Measurements from ENCODE around the gene ARMC12.

Gene ARMC12

DNA sequence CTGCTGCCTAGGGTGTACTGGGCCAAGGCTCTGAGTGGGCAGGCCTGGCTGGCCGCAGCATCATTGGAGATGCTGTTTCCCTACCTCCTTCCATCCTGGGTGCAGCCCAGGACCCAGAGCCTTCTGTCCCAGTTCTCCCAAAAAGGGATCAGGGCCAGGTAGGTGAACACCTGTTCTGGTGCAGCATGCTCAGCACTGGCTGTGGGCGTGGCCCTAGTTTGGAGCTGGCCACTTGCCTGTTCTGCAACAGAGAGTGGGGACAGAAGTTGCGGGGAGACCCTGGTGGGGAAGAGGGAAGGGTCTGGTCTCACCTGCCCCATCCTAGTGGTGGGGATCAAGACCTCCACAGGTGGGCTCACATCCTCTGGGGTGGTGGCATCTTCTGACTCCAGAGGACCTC is 1.4 kb upstream of the ARMC12 start:
- no peak for DNase-seq (ENCODE audit: low spot score)

DNA sequence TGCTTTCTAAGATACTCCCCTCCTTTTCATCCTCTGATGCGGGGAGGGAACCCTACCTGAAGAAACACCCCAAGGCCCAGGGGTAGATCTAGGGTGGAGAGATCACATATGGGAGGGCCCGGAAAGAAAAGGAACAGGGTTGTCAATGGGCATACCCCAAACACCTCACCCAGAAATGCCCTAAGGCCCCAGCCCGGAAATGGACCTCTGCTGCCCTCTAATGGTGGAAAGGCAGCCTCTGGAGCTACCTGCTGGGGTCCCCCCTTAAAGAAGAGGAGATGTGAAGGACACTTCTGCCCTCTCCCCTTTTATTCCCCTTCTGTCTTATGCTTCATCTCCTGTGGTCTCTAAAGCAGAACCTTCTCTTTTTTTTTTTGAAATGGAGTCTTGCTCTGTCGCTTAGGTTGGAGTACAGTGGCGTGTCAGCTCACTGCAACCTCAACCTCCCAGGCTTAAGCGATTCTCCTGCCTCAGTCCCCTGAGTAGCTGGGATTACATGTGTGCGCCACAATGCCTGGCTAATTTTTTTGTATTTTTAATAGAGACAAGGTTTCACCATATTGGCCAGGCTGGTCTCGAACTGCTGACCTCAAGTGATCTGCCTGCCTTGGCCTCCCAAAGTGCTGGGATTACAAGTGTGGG is 458 bp upstream of the ARMC12 start:
- peak; percentile 85 for DNase-seq (ENCODE audit: low spot score)

DNA sequence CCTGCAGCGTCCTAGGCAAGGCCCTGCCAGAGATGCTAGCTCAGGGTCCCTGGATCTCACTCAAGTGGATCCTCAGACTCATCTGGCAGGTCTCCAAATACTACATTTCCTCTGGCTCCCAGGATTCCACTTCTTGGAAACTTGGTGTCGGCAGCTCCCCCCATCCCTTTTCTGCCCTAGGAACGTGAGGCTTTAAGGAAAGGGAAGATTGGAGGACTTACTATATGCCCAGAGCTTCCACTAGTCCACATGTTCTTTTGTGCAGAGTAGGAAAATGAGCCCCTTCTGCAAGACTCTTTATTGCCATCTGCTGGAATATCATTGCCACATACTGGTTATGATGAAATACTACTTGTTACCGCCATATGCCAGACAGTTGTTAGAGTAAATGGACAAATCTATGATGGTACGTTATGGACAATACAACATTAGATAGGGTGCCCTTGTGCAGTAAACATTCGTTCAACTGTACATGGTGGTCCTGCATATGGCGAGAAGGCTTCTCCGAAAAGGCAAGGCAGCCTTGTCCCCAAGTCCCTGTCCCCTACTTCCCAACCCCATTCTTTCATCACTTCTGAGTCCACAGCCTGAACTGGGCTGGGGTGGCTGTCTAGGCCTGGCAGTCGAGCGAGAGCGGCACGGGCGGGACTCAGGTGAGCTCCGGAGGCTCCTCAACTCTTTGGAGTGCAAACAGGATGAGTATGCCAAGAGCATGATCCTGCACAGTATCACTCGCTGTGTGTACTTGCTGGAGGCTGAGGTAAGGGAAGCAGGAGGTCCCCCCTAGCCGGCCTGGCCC is 780 bp downstream of the ARMC12 start:
- DNase-seq (ENCODE audit: low spot score) = peak; percentile 81

GRCh38 chr6:35739645-35740524 is 3.1 kb downstream of the ARMC12 start:
- no peak for DNase-seq (ENCODE audit: low spot score)

DNA sequence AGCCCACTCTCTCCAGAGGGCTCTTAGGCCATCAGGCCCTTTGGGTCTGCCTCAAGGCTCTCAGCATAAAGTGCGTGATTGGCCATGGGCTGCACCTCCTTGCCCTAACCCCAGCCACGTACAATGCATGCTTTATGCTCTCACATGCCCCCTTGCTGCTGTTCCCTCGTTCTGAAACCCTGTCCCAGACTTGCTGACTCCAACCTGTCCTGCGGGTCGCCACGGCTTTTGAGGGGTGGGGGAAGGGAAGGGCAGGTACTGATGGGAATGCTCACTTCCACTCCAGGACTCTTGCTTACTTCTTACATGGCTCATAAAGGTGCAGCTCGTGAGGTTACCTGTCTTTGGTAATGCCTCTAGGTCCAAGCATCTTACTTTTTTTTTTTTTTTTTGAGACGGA is 6.0 kb downstream of the ARMC12 start:
- DNase-seq (ENCODE audit: low spot score) = no peak

DNA sequence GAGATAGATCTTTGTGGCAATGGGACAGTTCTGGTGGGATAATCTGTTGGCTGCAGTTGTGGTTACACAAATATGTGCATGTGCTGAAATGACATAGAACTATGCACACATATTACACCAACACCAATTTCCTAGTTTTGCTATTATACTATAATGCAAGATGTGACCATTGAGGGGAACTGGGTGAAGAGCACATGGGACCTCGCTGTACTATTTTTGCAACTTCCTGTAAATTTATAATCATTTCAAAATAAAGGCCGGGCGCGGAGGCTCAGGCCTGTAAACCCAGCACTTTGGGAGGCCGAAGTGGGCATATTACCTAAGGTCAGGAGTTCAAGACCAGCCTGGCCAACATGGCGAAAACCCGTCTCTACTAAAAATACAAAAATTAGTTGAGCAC is 8.7 kb downstream of the ARMC12 start:
- no peak for DNase-seq (ENCODE audit: low spot score)

DNA sequence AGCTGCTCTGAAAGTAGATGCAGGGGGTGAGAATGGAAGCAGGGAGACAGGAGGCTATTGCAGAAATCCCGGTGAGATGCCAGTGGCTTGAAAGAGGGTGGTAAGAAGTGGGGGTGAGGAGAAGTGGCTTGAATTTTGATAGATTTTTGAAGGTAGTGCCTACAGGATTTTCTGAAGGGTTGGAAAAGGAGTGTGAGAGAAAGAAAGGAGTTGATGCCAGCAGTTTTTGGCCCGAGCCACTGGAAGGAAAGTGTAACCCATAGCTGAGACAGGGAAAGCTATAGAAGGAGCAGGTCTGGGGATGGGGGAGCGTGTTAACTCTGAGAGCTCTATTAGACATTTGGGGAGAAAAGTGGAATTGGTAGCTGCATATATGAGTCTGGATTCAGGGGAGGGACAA is 9.7 kb downstream of the ARMC12 start:
- DNase-seq (ENCODE audit: low spot score) = no peak

GRCh38 chr6:35747877-35748276 is 11.0 kb downstream of the ARMC12 start:
- no peak for DNase-seq (ENCODE audit: low spot score)

GRCh38 chr6:35750557-35750956 is 13.7 kb downstream of the ARMC12 start:
- DNase-seq (ENCODE audit: low spot score) = no peak

DNA sequence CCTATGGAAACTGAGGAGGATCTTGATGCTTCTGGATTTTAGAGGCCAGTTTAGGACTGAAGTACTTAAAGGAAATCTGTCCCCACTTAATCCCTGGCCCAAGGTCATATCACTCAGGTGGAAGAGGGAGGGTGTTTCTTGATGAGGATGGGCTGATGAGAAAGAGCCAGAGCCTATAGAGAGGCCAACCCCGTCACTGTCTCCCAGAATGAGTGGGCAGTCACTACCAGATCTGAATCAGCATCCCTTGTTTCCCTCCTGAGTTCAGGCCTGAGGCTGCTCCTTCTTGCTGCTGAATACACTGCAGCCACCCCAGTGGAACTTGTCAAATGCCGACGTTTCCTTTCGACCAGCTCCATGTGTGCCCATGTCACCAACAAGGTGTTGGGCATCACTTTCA is 14.8 kb downstream of the ARMC12 start:
- DNase-seq (ENCODE audit: low spot score) = peak; percentile 53

DNA sequence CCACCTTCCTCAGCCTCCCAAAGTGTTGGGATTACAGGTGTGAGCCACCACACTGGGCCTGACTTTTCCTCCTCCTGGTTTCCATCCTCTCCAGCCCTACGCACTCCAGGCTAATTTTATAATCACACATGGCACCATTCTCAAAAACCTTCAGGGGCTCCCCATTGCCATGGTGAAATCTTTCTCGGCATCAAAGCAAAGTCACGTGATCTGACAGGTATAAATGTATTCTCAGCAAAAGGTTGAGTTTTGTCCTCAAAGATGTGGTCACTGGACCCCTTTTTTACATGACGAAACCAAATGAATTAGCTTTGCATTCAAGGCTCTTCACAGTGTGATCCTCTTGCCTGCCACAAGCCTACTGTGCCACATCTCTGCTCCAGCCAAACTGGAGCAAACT is 15.5 kb downstream of the ARMC12 start:
- DNase-seq (ENCODE audit: low spot score) = no peak

DNA sequence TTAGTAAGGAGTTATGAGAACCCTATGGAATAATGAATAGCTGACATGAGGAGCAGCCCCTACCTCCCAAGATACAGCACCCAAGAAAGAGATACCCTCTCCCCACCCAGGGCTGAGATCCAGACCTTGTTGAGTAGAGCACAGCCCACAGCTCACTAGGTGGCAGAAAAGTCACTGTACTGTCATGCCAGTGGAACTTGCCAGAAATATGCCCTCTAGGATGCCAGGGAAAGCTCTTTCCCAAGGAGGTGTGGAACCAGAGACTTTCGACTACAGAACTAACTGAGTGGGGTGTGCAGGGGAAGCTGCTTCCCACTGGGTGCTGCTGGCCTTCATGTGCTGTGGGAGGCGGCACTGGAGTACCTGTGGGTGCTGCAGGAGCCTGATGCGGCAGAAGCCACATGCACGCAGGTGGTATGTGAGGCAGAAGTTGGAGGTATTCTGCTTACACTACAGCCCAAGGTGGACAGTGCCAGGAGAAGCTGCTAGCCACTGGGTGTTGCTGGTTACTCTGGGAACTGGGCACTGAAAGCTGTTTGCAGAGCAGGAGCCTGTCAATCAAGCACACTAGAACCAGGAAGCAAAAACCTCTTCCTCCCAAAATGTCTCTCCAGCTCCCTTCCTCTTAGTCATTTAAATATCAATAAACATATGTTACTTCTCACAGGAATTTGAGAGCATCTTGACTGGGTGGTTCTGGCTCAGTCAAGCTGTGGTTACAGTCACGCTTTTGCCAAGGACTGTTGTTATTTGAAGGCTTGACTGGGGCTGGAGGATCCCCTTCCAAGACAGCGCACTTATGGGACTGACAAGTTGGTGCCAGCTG is 17.8 kb downstream of the ARMC12 start:
- DNase-seq (ENCODE audit: low spot score) = no peak

- no peak for DNase-seq (ENCODE audit: low spot score)
These were observed 18.6 kb downstream of the ARMC12 start for GRCh38 chr6:35755278-35755924.

DNA sequence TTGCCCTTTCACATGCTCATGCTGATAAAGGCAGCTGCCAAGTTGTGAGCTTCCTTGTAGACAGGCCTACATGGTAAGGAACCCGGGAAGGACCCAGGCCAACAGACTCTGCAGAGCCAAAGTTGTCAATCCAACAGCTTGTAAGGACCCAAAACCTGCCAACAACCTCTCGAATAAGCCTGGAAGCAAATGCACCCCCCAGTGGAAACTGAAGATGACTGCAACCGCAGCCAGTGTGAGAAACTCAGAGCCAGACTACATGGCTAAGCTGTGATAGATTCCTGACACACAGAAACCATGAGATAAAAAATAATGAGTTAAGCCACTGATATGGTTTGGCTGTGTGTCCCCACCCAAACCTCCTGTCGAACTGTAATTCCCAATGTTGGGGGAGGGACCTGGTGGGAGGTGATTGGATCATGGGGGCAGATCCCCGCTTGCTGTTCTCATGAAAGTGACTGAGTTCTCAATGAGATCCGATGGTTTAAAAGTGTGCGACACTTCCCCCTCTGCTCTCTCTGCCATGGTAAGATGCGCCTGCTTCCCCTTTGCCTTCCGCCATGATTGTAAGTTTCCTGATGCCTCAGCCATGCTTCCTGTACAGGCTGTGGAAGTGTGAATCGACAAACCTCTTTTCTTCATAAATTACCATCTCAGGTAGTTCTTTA is 20.8 kb downstream of the ARMC12 start:
- DNase-seq (ENCODE audit: low spot score) = peak; percentile 45

DNA sequence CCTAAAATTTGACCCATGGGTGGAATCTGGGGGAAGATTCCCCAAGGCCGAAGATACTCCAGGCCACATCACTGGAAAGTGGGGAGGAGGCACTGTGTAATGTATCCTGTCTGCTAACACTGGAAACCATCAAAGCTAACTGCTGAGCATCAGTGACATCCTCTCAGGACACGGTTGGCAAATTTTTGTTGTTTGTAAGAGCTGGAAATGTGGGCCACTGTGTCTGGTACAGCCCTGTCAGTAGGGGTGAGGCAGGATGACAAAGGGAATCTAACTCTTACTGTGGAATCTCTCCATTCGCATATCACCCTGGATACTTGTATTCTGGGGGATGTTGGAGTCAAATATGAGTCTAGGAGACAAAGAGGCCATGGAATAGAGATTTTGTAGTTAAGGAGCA is 22.6 kb downstream of the ARMC12 start:
- no peak for DNase-seq (ENCODE audit: low spot score)

DNA sequence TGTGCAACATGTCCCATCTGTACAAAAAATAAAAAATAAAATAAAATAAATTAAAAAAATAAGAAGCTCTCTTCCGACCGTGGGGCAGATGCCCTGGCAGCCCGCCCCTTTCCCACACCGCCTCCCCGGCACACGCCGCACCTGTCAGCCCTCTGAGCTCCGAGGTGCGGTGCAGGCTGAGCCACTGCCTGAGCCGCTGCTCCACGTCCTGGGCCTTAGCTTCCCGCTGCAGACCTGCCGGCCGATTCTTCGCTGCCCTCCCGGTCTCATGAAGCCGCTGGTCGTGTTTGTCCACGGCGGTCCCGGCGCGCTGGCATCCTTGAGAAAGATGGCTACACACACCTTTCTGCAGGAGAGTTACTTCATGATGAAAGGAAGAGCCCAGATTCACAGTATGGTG is 28.9 kb downstream of the ARMC12 start:
- no peak for DNase-seq (ENCODE audit: low spot score)

DNA sequence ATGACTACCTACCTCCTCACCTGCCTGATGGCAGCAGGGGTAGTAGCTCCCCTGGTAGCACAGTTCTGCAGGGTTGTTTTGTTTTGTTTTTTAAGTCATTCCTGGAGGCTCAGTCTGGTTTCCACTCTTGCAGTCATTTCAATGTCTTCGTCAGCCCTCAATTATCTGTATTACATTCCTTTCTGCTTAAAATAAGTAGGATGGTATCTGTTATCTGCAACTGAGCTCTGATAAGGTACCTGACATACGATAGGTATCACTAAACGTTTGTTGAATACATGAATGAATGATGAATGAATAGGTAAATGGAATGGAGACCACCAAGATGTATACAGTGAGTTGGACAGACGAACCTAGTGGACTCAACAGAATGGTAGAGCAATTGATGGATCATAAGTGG is 32.4 kb downstream of the ARMC12 start:
- DNase-seq (ENCODE audit: low spot score) = no peak

DNA sequence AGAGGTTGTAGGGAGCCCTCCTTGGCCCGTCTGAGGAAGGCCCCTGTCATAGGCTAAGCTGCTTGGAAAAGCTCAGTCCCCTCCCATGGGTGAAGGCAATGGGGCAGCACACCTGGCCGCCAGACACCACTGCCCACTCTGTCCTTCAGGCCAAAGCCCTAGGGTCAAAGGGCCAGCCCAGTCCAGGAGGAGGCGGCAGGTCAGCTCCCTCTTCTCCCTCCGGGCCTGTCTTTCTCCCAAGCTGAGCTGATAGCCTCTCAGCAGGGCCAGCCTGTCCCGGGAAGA is 34.5 kb downstream of the ARMC12 start:
- no peak for DNase-seq (ENCODE audit: low spot score)

- no peak for DNase-seq (ENCODE audit: low spot score)
These were observed 37.4 kb downstream of the ARMC12 start for GRCh38 chr6:35774116-35774794.

DNA sequence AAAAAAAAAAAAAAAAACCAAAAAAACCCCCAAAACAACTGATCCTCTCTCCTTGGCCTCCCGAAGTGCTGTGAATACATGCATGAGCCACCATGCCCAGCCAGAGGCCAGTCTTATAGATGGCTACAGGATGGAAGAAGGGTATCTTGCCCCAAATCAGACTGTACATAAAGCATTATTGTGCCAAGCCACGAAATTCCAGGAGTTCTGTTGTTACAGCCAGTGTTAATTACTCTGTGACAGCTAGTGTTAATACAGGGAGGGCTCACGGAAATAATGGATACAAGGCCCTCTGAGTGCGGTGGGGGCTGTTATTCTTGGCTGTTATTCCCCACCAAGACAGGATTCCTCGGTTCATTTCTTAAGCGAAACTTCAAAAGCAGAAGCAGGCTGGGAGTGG is 38.2 kb downstream of the ARMC12 start:
- no peak for DNase-seq (ENCODE audit: low spot score)
